Peyer's patch (tissue), 4 donors: ENCODE measurements around the gene COPS9. TPM values are rescaled to one million over a fixed set of nuclear protein-coding genes. Genes with fewer than 3 reads are reported as not detected.
A peak's percentile ranks its signal among the peaks of the same experiment; 100 is the strongest.

Experiments used
- DNase-seq, 3 donors: peaks; one replicate each; pipeline ENCODE4 v3.0.0-alpha.2; 2017 to 2019
- H3K27ac ChIP-seq, 4 donors: fragments of 200-600 bp; sonication (generic); one replicate each; pipeline ENCODE4 v1.5.1; 2016 to 2019
- H3K27me3 ChIP-seq, 2 donors: fragments of 200-600 bp; sonication (generic); one replicate each; pipeline ENCODE4 v1.5.1; 2019
- H3K36me3 ChIP-seq, 3 donors: fragments of 200-600 bp; sonication (generic); one replicate each; pipeline ENCODE4 v1.5.1; 2016 to 2019
- H3K4me1 ChIP-seq, 4 donors: fragments of 200-600 bp; sonication (generic); one replicate each; pipeline ENCODE4 v1.5.1; 2016 to 2019
- H3K4me3 ChIP-seq, 4 donors: fragments of 200-600 bp; sonication (generic); 1 replicate in 3 of 4; 2 replicates in 1 of 4; pipeline ENCODE4 v1.5.1; 2016 to 2019; ENCODE audit warnings: mild to moderate bottlenecking in 1 of 4
- H3K9me3 ChIP-seq, 4 donors: fragments of 200-600 bp; sonication (generic); one replicate each; pipeline ENCODE4 v1.5.1; 2016 to 2019; ENCODE audit warnings: mild to moderate bottlenecking in 1 of 4
- POLR2A ChIP-seq, 2 donors: fragments of 450-650 bp; IDR thresholded peaks; one replicate each; pipeline ENCODE4 v1.5.1; 2017; ENCODE audit warnings: antibody characterized with exemption in 2 of 2, mild to moderate bottlenecking in 2 of 2, moderate library complexity in 2 of 2
- total RNA-seq, 4 donors: library from RNA; depleted of rRNA; stranded (reverse); fragments of >200 nt; gene quantifications; one replicate each; pipeline ENCODE4 v1.1.0, GENCODE V29; 2016
- TF ChIP-seq, protein P1 (sequence below), 6 experiments: fragments of 450-650 bp in 4 of 6; fragments of 200-600 bp in 2 of 6; sonication (generic) in 1 of 6; IDR thresholded peaks; one replicate each; pipeline ENCODE4 v1.5.1; 2017 to 2019; ENCODE audit warnings: antibody characterized with exemption in 6 of 6, mild to moderate bottlenecking in 3 of 6, moderate library complexity in 1 of 6

The COPS9 gene
- total RNA-seq, 4 donors from 2014 or later, result 57.3 to 113 (median 104) TPM

DNA sequence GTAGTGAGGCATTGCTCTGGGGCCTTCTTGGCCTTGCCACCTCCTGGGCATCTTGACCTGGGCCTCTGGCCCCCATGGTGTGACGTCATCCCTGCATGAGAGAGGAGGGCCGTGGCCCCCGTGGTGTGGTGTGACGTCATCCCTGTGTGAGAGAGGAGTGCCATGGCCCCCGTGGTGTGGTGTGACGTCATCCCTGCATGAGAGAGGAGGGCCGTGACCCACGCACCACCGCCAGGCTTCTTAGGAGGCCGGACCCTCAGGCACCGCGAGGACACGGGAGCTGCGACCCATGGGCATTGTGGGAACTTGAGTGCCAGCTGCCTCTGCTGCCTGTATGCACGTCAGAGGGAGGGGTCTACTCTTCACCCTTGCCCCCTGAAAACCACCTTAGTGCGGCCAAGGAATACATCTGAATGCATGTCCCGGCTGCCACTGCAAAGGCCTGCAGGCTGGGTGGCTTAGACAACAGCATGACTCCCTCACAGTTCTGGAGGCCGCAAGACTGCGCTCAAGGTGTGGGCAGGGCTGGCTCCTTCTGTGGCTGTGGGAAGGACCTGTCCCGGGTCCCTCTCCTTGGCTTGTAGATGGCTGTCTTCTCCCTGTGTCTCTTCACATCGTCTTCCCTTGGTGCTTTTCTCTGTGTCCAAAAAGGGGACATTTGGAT lies 25.1 kb upstream of the COPS9 start:
- peak in 1 of 3 donors; percentile 29 for DNase-seq
- no peak overlapping the region for H3K27ac ChIP-seq

DNA sequence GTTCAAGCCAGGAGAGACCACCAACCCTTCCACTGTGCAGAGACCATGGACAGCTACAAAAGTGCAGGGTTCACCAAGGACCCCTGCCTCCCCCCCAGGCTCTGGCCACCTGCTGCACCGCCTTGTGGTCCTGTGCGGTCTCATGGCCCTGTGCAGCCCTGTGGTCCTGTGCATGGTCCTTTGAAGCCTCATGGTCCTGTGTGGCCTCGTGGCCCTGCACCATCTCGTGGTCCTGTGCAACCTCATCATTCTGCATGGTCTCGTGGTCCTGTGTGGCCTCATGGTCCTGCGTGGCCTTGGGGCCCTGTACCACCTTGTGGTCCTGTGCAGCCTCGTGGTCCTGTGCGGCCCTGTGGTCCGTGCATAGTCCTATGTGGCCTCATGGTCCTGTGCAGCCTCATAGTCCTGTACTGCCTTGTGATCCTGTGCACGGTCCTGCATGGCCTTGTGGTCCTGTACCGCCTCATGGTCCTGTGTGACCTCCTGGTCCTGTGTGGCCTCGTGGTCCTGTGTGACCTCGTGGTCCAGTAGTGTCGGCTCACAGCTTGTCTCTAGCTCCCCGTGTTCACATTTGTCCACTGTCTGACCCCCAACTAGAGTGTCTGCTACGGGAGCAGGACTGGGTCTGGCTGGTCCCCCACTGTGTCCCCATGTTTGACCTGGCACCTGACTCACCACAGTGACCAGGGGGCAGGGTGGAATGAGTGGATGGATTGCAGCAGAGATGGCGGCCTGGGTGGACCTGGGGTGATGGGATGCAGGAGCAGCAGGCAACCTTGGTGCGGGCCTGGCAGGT lies 24.4 kb upstream of the COPS9 start:
- Histone ChIP-seq H3K4me1 (no peaks in the 10 kb centered on the region), H3K36me3 (no peaks in the 10 kb centered on the region), H3K4me3 (no peak overlapping the region), H3K27ac (no peak overlapping the region), H3K9me3 (no peaks in the 10 kb centered on the region), H3K27me3 (no peaks in the 10 kb centered on the region)
- TF ChIP-seq, protein P1, sequence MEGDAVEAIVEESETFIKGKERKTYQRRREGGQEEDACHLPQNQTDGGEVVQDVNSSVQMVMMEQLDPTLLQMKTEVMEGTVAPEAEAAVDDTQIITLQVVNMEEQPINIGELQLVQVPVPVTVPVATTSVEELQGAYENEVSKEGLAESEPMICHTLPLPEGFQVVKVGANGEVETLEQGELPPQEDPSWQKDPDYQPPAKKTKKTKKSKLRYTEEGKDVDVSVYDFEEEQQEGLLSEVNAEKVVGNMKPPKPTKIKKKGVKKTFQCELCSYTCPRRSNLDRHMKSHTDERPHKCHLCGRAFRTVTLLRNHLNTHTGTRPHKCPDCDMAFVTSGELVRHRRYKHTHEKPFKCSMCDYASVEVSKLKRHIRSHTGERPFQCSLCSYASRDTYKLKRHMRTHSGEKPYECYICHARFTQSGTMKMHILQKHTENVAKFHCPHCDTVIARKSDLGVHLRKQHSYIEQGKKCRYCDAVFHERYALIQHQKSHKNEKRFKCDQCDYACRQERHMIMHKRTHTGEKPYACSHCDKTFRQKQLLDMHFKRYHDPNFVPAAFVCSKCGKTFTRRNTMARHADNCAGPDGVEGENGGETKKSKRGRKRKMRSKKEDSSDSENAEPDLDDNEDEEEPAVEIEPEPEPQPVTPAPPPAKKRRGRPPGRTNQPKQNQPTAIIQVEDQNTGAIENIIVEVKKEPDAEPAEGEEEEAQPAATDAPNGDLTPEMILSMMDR (IDR thresholded peaks at IDR 0.05), result no peak
- TF ChIP-seq POLR2A (IDR thresholded peaks at IDR 0.05), result no peak
- peak in 1 of 3 donors; percentile 28 for DNase-seq

More for the DNA sequence above, 25.1 kb upstream of the COPS9 start:
- Histone ChIP-seq H3K9me3 (no peaks in the 10 kb centered on the region), H3K27me3 (no peaks in the 10 kb centered on the region), H3K36me3 (no peaks in the 10 kb centered on the region), H3K4me1 (no peaks in the 10 kb centered on the region), H3K4me3 (no peak overlapping the region)
- TF ChIP-seq, protein P1 (IDR thresholded peaks at IDR 0.05), result no peak
- no peak for TF ChIP-seq POLR2A (IDR thresholded peaks at IDR 0.05)

DNA sequence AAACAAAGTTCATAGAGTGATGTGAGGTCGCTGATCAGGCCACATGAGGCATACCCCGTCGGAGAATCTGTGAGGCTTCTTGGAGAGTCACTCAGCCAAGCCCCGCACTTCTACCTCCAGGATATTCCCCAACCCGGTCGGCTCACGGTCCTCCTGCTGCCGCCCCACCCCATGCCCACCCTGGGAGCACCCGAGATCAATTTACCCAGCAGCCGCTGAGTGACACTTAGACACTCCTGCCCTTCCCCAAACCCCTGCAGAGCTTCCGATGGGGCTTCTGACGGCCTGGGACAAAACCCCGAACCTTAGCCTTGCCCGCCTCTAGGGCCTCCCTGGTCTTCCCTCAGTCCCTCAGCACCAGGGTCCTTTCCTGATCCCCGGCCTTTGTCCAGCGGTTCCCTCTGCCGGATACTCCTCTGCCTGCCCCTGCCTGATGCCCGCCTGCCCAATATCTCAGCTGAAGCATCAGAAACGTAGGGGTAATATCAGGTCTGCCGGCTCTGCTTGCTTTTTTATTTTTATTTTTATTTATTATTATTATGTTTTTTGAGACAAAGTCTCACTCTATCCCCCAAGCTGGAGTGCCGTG lies 23.2 kb upstream of the COPS9 start:
- no peaks in the 10 kb centered on the region for H3K4me1 ChIP-seq
- no peaks in the 10 kb centered on the region for H3K9me3 ChIP-seq
- no peak overlapping the region for H3K27ac ChIP-seq
- no peaks in the 10 kb centered on the region for H3K36me3 ChIP-seq
- H3K27me3 ChIP-seq, result no peaks in the 10 kb centered on the region
- DNase-seq, result peak in 1 of 3 donors; percentile 19
- H3K4me3 ChIP-seq, result no peak overlapping the region
- TF ChIP-seq, protein P1 (IDR thresholded peaks at IDR 0.05), result no peak
- TF ChIP-seq POLR2A (IDR thresholded peaks at IDR 0.05), result no peak

DNA sequence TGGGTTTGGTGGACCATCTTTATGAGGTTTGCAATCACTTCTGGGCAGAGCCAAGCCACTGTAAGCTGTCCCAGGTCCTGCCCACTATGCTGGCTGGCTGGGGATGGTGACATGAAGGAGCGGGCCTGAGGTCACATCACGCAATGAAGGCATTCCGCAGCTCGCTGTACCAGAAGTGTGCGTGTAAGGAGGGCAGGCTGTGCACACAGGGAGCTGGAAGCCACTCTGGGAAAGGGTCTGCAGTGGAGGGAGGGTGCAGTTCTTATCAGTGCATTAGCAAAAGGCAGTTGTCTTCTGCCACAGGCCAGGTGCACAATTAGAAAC lies 21.0 kb upstream of the COPS9 start:
- no peaks in the 10 kb centered on the region for H3K4me1 ChIP-seq
- no peak overlapping the region for H3K4me3 ChIP-seq
- TF ChIP-seq, protein P1 (IDR thresholded peaks at IDR 0.05), result no peak
- TF ChIP-seq POLR2A (IDR thresholded peaks at IDR 0.05), result no peak
- no peaks in the 10 kb centered on the region for H3K27me3 ChIP-seq
- H3K9me3 ChIP-seq, result no peaks in the 10 kb centered on the region
- DNase-seq, result peak in 1 of 3 donors; percentile 2
- no peaks in the 10 kb centered on the region for H3K36me3 ChIP-seq
- H3K27ac ChIP-seq, result no peak overlapping the region

DNA sequence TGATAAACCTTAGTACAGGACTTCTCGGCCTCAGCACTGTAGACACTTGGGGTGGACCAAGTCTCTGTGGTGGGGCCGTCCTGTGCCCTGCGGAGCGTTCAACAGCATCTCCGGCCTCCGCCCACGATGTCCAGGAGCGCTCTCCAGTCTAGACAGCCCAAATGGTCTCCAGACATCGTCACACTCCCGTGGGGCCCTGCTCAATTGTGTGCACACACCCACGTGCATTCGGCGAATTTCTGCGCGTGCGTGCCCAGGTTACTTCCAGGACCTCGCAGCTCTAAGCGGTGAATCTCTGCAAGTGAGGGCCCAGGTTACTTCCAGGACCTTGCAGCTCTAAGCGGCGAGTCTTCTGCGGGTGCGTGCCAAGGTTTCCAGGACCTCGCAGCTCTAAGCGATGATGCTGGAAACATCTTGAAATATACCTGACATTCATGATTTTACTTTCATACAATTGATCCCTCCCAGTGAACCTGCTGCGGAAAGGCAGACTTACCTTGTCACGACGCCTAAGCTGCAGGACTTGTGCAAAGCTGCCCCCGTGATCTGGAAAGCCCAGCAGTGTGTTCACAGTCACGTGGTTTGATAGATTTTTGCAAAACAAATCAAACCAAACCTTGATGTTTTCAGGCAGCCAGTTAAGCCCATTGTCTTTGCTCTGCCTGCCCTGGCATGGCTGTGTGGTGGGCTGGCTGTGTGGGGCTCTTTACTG lies 20.5 kb upstream of the COPS9 start:
- no peak overlapping the region for H3K27ac ChIP-seq
- H3K27me3 ChIP-seq, result no peaks in the 10 kb centered on the region
- H3K4me1 ChIP-seq, result no peaks in the 10 kb centered on the region
- H3K36me3 ChIP-seq, result no peaks in the 10 kb centered on the region
- no peaks in the 10 kb centered on the region for H3K9me3 ChIP-seq
- no peak overlapping the region for H3K4me3 ChIP-seq
- peak in 1 of 3 donors; percentile 37 for DNase-seq
- TF ChIP-seq, protein P1 (IDR thresholded peaks at IDR 0.05), result no peak
- no peak for TF ChIP-seq POLR2A (IDR thresholded peaks at IDR 0.05)
